IMR-90 (cell line): ENCODE results near the gene TMPRSS6. TPM values are rescaled to one million over a fixed set of nuclear protein-coding genes. Genes with fewer than 3 reads are reported as not detected.

Experiments used
- ATAC-seq: fragments of 200-7000 bp; cut with Tn5 transposase; 2 replicates; pipeline ENCODE4 v1.9.1; 2020; ENCODE audit warnings: low read depth, mild to moderate bottlenecking, moderate library complexity
- BruUV-seq: library from RNA; stranded (reverse); fragments of 400-500 nt; replicated peaks from 2 replicates; lab custom pipeline; 2021; lab: Mats Ljungman, UMichigan
- CTCF ChIA-PET: fragments of 300-600 bp; formaldehyde crosslinking; extraction: SDS; loops from one replicate; lab custom pipeline; 2021; ENCODE audit warnings: antibody characterized with exemption; lab: Yijun Ruan, JAX
- POLR2A ChIA-PET: fragments of 300-600 bp; sonication (Branson Sonifier 250); formaldehyde crosslinking; loops from one replicate; lab custom pipeline; 2022; ENCODE audit warnings: antibody characterized with exemption; ENCODE audit not compliant: unreplicated experiment; lab: Charles Lee
- DNase-seq: peaks from one replicate; pipeline ENCODE4 v3.0.0; 2013
- H2AFZ ChIP-seq: replicated peaks from 2 replicates; pipeline ENCODE3; 2013; ENCODE audit warnings: low read length, mild to moderate bottlenecking; ENCODE audit not compliant: poor library complexity
- H2AK5ac ChIP-seq: 2 replicates; pipeline ENCODE4 v1.6.1; 2013; ENCODE audit warnings: low read depth, low read length, inconsistent platforms
- H2AK9ac ChIP-seq: replicated peaks from 2 replicates; pipeline ENCODE3; 2013; ENCODE audit warnings: mild to moderate bottlenecking, low read depth, low read length, moderate library complexity; ENCODE audit not compliant: poor library complexity
- H2BK120ac ChIP-seq: 2 replicates; pipeline ENCODE4 v1.6.1; 2013; ENCODE audit warnings: low read depth, low read length, inconsistent platforms
- H2BK15ac ChIP-seq: 3 replicates; pipeline ENCODE4 v1.6.1; 2013; ENCODE audit warnings: low read depth, low read length, inconsistent platforms
- H2BK20ac ChIP-seq: 2 replicates; pipeline ENCODE4 v1.6.1; 2013; ENCODE audit warnings: low read depth, mild to moderate bottlenecking, inconsistent platforms, low read length, moderate library complexity
- H2BK5ac ChIP-seq: 2 replicates; pipeline ENCODE4 v1.6.1; 2013; ENCODE audit warnings: mild to moderate bottlenecking, low read depth, low read length, inconsistent platforms; ENCODE audit not compliant: poor library complexity, severe bottlenecking
- H3K14ac ChIP-seq: replicated peaks from 2 replicates; pipeline ENCODE4 v1.6.1; 2013; ENCODE audit warnings: low read depth, low read length, inconsistent platforms
- H3K18ac ChIP-seq: 2 replicates; pipeline ENCODE4 v1.6.1; 2013; ENCODE audit warnings: low read depth, low read length, control low read depth
- H3K23ac ChIP-seq: 2 replicates; pipeline ENCODE4 v1.6.1; 2013; ENCODE audit warnings: low read depth, low read length, inconsistent platforms
- H3K27ac ChIP-seq: 2 replicates; pipeline ENCODE4 v1.5.1; 2013; ENCODE audit warnings: mild to moderate bottlenecking, control low read depth, low read length; ENCODE audit not compliant: insufficient read depth
- H3K27me3 ChIP-seq: 2 replicates; pipeline ENCODE4 v1.6.1; 2013; ENCODE audit warnings: low read length; ENCODE audit not compliant: control insufficient read depth, insufficient read depth
- H3K36me3 ChIP-seq: 2 replicates; pipeline ENCODE4 v1.6.1; 2013; ENCODE audit warnings: low read length, mixed read lengths; ENCODE audit not compliant: control insufficient read depth, insufficient read depth
- H3K4ac ChIP-seq: 2 replicates; pipeline ENCODE4 v1.6.1; 2013; ENCODE audit warnings: low read depth, low read length, inconsistent platforms
- H3K4me1 ChIP-seq: 2 replicates; pipeline ENCODE4 v1.6.1; 2013; ENCODE audit warnings: low read length, mixed read lengths; ENCODE audit not compliant: control insufficient read depth, insufficient read depth
- H3K4me2 ChIP-seq: 2 replicates; pipeline ENCODE4 v1.6.1; 2013; ENCODE audit warnings: low read depth, mild to moderate bottlenecking, control low read depth, low read length, moderate library complexity
- H3K4me3 ChIP-seq: 2 replicates; pipeline ENCODE4 v1.5.1; 2013; ENCODE audit warnings: low read depth, mild to moderate bottlenecking, control low read depth, low read length, moderate library complexity; ENCODE audit not compliant: insufficient read depth
- H3K56ac ChIP-seq: 2 replicates; pipeline ENCODE4 v1.6.1; 2013; ENCODE audit warnings: low read length, inconsistent platforms; ENCODE audit not compliant: insufficient read depth; ENCODE audit errors: extremely low read depth
- H3K79me1 ChIP-seq, 2 experiments: 2 replicates each; pipeline ENCODE4 v1.6.1; 2013; ENCODE audit warnings: low read length in 2 of 2, inconsistent platforms in 1 of 2, low read depth in 1 of 2
- H3K9ac ChIP-seq: 2 replicates; pipeline ENCODE4 v1.6.1; 2013; ENCODE audit warnings: low read depth, low read length, control low read depth
- H3K9me1 ChIP-seq: 2 replicates; pipeline ENCODE4 v1.6.1; 2013; ENCODE audit warnings: low read length, inconsistent platforms; ENCODE audit not compliant: insufficient read depth
- H3K9me3 ChIP-seq: 2 replicates; pipeline ENCODE4 v1.6.1; 2013; ENCODE audit warnings: low read length; ENCODE audit not compliant: control insufficient read depth, insufficient read depth
- H4K20me1 ChIP-seq: 2 replicates; pipeline ENCODE4 v1.6.1; 2013; ENCODE audit warnings: low read length, inconsistent platforms; ENCODE audit not compliant: insufficient read depth
- H4K5ac ChIP-seq: 2 replicates; pipeline ENCODE4 v1.6.1; 2013; ENCODE audit warnings: mild to moderate bottlenecking, low read depth, low read length, control low read depth
- H4K8ac ChIP-seq, 2 experiments: 2 replicates each; pipeline ENCODE4 v1.6.1; 2013; ENCODE audit warnings: low read depth in 2 of 2, low read length in 2 of 2, control low read depth in 1 of 2, inconsistent platforms in 1 of 2
- H4K91ac ChIP-seq: 2 replicates; pipeline ENCODE4 v1.6.1; 2013; ENCODE audit warnings: low read depth, low read length, inconsistent platforms; ENCODE audit not compliant: insufficient read depth
- RCOR1 ChIP-seq: IDR thresholded peaks from 2 replicates; pipeline ENCODE4 v1.6.1; 2012; ENCODE audit warnings: mild to moderate bottlenecking, low read length, improper control_type of control experiment; ENCODE audit not compliant: insufficient replicate concordance
- WGBS, 2 experiments: methylation state at CpG; one replicate each; pipeline versions ENCODE4 v1.1.5 to v1.1.7; 2013; ENCODE audit warnings: missing lambda C conversion rate in 2 of 2; ENCODE audit not compliant: insufficient read length in 1 of 2; ENCODE audit errors: extremely low coverage in 2 of 2; 5-methylcytosine and 5-hydroxymethylcytosine counted together
- dilution Hi-C: fragments of 300-500 bp; cut with HindIII; formaldehyde crosslinking; loops from one replicate; pipeline ENCODE4 v1.14.3; 2018; ENCODE audit warnings: low sequenced_read_pairs; ENCODE audit not compliant: unreplicated experiment
- in situ Hi-C: fragments of 300-500 bp; cut with MboI; formaldehyde crosslinking; loops from 3 replicates; pipeline ENCODE4 v1.14.3; 2019; ENCODE audit warnings: low sequenced_read_pairs, inconsistent platforms, mixed read lengths
- intact Hi-C: fragments of 100-400 bp; cut with micrococcal nuclease; formaldehyde crosslinking; loops from 2 replicates; pipeline ENCODE4 v1.10.0; 2022
- polyA plus RNA-seq, 3 experiments: library from polyadenylated mRNA; depleted of rRNA; stranded (reverse); fragments of >200 nt; gene quantifications; 2 replicates each; pipeline ENCODE4 v1.2.3, GENCODE V29; 2012; ENCODE audit warnings: low replicate concordance in 1 of 3
- total RNA-seq: library from RNA; depleted of rRNA; stranded (reverse); fragments of >200 nt; gene quantifications from 2 replicates; pipeline ENCODE4 v1.2.3, GENCODE V29; 2012

The TMPRSS6 gene
- total and polyA plus RNA-seq, 2 of the 4 experiments (the other 2 are of a cell fraction), result not detected

GRCh38 chr22:37088108-37088605 is 21.4 kb downstream of the TMPRSS6 start:
- no peak for TF ChIP-seq RCOR1
- Histone ChIP-seq H3K27me3 (peaks cover 50% of the 10 kb centered on the region), H2BK5ac (no peak overlapping the region), H2BK120ac (no peak overlapping the region), H3K23ac (no peak overlapping the region), H4K20me1 (no peaks in the 10 kb centered on the region), H3K4me3 (no peak overlapping the region), H3K9me3 (no peaks in the 10 kb centered on the region), H3K9me1 (no peaks in the 10 kb centered on the region), H3K4me1 (no peaks in the 10 kb centered on the region), H3K56ac (no peak overlapping the region), H4K8ac (no peak overlapping the region), H2BK20ac (no peak overlapping the region), H2AK9ac (peak overlapping the region; percentile 31), H2AFZ (no peak overlapping the region), H3K14ac (no peak overlapping the region), H3K36me3 (no peaks in the 10 kb centered on the region), H3K18ac (no peak overlapping the region), H3K4ac (no peak overlapping the region), H4K91ac (no peak overlapping the region), H3K27ac (no peak overlapping the region), H3K79me1 (no peaks in the 10 kb centered on the region), H2AK5ac (no peak overlapping the region), H3K4me2 (no peak overlapping the region), H3K9ac (no peak overlapping the region), H4K5ac (no peak overlapping the region), H2BK15ac (no peak overlapping the region)
- intact Hi-C loops, result no loop called here
- dilution Hi-C loops, result no loop called here
- ATAC-seq (peak; percentile 46), DNase-seq (peak; percentile 4)
- in situ Hi-C loops, result no loop called here
- POLR2A ChIA-PET, result no interaction called here
- CTCF ChIA-PET, result no interaction called here
- no TSS peak for BruUV-seq
- no CpG with 5 or more reads among the region's 6 CpGs for WGBS, 2 experiments
